Measurements from ENCODE around the gene CAMK2D. TPM values are rescaled to one million over a fixed set of nuclear protein-coding genes. Genes with fewer than 3 reads are reported as not detected.

Gene CAMK2D
- total RNA-seq, 1 experiment from 2014 or later: 32.1 TPM

- intact Hi-C loops (cut with micrococcal nuclease): no loop called here
- no peak for TF ChIP-seq CTCF (IDR thresholded peaks at IDR 0.05; ENCODE audit: unreplicated experiment)
- H3K4me3 Mint-ChIP-seq (ENCODE audit: unreplicated experiment): no peak overlapping the region
- BruUV-seq (replicated peaks): no TSS peak
- no peaks in the 10 kb centered on the region for H3K4me1 Mint-ChIP-seq (ENCODE audit: insufficient read depth, unreplicated experiment)
- H3K36me3 Mint-ChIP-seq (ENCODE audit: insufficient read depth, unreplicated experiment): peaks cover 1% of the 10 kb centered on the region
- POLR2A ChIA-PET: interaction anchor here (0.5 kb wide), 1 partner anchor 25 kb away, joined by 3 read pairs; no protein-coding TSS in a partner anchor
- DNase-seq (ENCODE audit: unreplicated experiment): peak; percentile 59
- H3K9me3 Mint-ChIP-seq (ENCODE audit: unreplicated experiment): no peaks in the 10 kb centered on the region
- H3K27ac Mint-ChIP-seq (ENCODE audit: low read depth, unreplicated experiment): no peak overlapping the region
- CTCF ChIA-PET: interaction anchor here (0.6 to 1.4 kb wide), 2 partner anchors 11 to 354 kb away, joined by 3 to 4 read pairs; no protein-coding TSS in a partner anchor
- H3K27me3 Mint-ChIP-seq (ENCODE audit: insufficient read depth, unreplicated experiment): no peaks in the 10 kb centered on the region
Measured at GRCh38 chr4:113584407-113585150, 177.0 kb downstream of the CAMK2D start.

DNA sequence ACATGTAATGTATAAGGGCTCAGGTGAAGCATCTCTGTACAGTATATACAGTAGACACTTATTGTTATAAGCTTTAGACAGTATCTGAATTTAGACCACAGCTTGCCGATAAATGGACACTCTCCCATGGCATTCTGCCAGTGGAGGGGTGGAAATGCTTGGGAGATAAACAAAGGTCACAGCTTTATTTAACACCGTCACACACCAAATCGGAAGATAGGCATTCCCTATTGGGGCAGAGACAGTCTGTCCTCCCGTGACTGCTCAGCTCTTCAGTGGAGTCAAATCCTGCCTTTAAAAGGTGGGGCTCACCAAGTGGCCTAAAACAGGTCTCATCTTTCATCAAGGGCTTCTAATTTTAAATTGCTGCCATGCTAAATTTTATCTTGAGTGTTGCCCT lies 178.8 kb downstream of the CAMK2D start:
- BruUV-seq (replicated peaks): no TSS peak
- Mint-ChIP-seq H3K4me3 (ENCODE audit: unreplicated experiment) (no peak overlapping the region), H3K4me1 (ENCODE audit: insufficient read depth, unreplicated experiment) (no peaks in the 10 kb centered on the region), H3K27ac (ENCODE audit: low read depth, unreplicated experiment) (no peak overlapping the region), H3K9me3 (ENCODE audit: unreplicated experiment) (no peaks in the 10 kb centered on the region), H3K36me3 (ENCODE audit: insufficient read depth, unreplicated experiment) (peaks cover 13% of the 10 kb centered on the region), H3K27me3 (ENCODE audit: insufficient read depth, unreplicated experiment) (no peaks in the 10 kb centered on the region)
- ChIA-PET CTCF (no interaction called here), POLR2A (interaction anchor here (1.3 kb wide), 1 partner anchor 17 kb away, joined by 3 read pairs; no protein-coding TSS in a partner anchor)
- intact Hi-C loops (cut with micrococcal nuclease): no loop called here
- DNase-seq (ENCODE audit: unreplicated experiment): no peak
- no peak for TF ChIP-seq CTCF (IDR thresholded peaks at IDR 0.05; ENCODE audit: unreplicated experiment)

- H3K27ac Mint-ChIP-seq (ENCODE audit: low read depth, unreplicated experiment): no peak overlapping the region
- H3K27me3 Mint-ChIP-seq (ENCODE audit: insufficient read depth, unreplicated experiment): no peaks in the 10 kb centered on the region
- no TSS peak for BruUV-seq (replicated peaks)
- ChIA-PET CTCF (interaction anchor here (0.5 to 0.6 kb wide), 3 partner anchors 12 to 59 kb away, joined by 3 to 5 read pairs (median 3); no protein-coding TSS in a partner anchor), POLR2A (interaction anchor here (0.7 to 1.0 kb wide), 2 partner anchors 23 to 757 kb away, joined by 3 read pairs; no protein-coding TSS in a partner anchor)
- peaks cover 16% of the 10 kb centered on the region for H3K4me1 Mint-ChIP-seq (ENCODE audit: insufficient read depth, unreplicated experiment)
- peaks cover 16% of the 10 kb centered on the region for H3K36me3 Mint-ChIP-seq (ENCODE audit: insufficient read depth, unreplicated experiment)
- intact Hi-C loops (cut with micrococcal nuclease): no loop called here
- TF ChIP-seq CTCF (IDR thresholded peaks at IDR 0.05; ENCODE audit: unreplicated experiment): no peak
- H3K4me3 Mint-ChIP-seq (ENCODE audit: unreplicated experiment): no peak overlapping the region
- H3K9me3 Mint-ChIP-seq (ENCODE audit: unreplicated experiment): no peaks in the 10 kb centered on the region
- DNase-seq (ENCODE audit: unreplicated experiment): no peak
Measured at GRCh38 chr4:113579360-113579759, 182.2 kb downstream of the CAMK2D start.

- Mint-ChIP-seq H3K27ac (ENCODE audit: low read depth, unreplicated experiment) (no peak overlapping the region), H3K4me3 (ENCODE audit: unreplicated experiment) (no peak overlapping the region), H3K36me3 (ENCODE audit: insufficient read depth, unreplicated experiment) (peaks cover 24% of the 10 kb centered on the region), H3K9me3 (ENCODE audit: unreplicated experiment) (no peaks in the 10 kb centered on the region), H3K27me3 (ENCODE audit: insufficient read depth, unreplicated experiment) (no peaks in the 10 kb centered on the region), H3K4me1 (ENCODE audit: insufficient read depth, unreplicated experiment) (peaks cover 26% of the 10 kb centered on the region)
- ChIA-PET CTCF (interaction anchor here (0.6 to 0.7 kb wide), 2 partner anchors 21 to 342 kb away, joined by 3 read pairs; no protein-coding TSS in a partner anchor), POLR2A (interaction anchor here (0.6 kb wide), 1 partner anchor 47 kb away, joined by 4 read pairs; no protein-coding TSS in a partner anchor)
- BruUV-seq (replicated peaks): no TSS peak
- intact Hi-C loops (cut with micrococcal nuclease): no loop called here
- DNase-seq (ENCODE audit: unreplicated experiment): no peak
- no peak for TF ChIP-seq CTCF (IDR thresholded peaks at IDR 0.05; ENCODE audit: unreplicated experiment)
Measured at GRCh38 chr4:113576947-113577678, 184.4 kb downstream of the CAMK2D start.

Data from MCF 10A (cell line).